ENCODE measurements around the gene SMPD2. TPM values are rescaled to one million over a fixed set of nuclear protein-coding genes. Genes with fewer than 3 reads are reported as not detected.

SMPD2 gene
- total and polyA plus RNA-seq, 8 donors, result 7.1 to 17.0 (median 9.7) TPM

- FAIRE-seq (no peak), ATAC-seq (peak; percentile 78 to 84 (median 83)), DNase-seq (peak; percentile 56 to 81 (median 68))
- peak in 3 of 4 donors; percentile 11 to 23 (median 21) for TF ChIP-seq CTCF (IDR thresholded peaks at IDR 0.05)
- Histone ChIP-seq H3K4me3 (peak within 1 kb of the TSS; percentile 53 to 78 (median 73)), H3K4me1 (peaks cover 0 to 3% (median 0%) of the 10 kb centered on the region in 3 donors), H3K27ac (peak within 1 kb of the TSS in 2 of 4 donors; percentile 62 to 68), H3K36me3 (no peaks in the 10 kb centered on the region), H3K27me3 (no peaks in the 10 kb centered on the region), H3K9me3 (no peaks in the 10 kb centered on the region)
- WGBS, 2 donors, result 0 to 1% methylated on average over 37 to 70 of the region's 70 CpGs
- intact Hi-C loops (cut with DNase I), result no loop called here
Measured at GRCh38 chr6:109455437-109456110, 15.1 kb downstream of the SMPD2 start, which contains the start of gene MICAL1. MICAL1 (minus strand) TSS chr6:109455772; CDS start chr6:109454196, 1,576 bp downstream.

DNA sequence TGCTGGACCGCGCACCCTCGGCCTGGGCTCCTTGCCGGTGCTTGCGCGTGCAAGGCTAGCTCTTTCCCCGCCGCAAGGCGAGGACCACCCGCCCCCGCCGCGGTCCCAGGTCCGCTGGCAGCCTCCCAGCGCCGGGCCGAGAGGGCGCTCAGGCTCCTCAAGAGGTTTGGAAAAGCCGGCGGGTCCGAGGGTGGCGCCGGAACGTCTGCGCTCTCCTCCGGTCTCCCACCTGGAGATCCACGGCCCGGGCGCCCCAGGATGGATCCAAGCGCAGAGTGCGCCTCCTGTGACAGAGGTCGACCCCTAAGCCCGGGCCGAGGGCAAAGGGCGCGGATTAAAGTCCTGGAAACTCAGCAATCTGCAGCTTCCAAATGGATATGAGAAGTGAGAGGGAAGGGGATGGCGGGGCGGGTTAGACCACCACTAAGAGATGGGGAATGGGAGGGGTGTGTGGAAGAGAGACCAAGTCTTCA lies 15.6 kb downstream of the SMPD2 start:
- Histone ChIP-seq H3K4me3 (peak overlapping the region; percentile 53 to 78 (median 73)), H3K36me3 (no peaks in the 10 kb centered on the region), H3K9me3 (no peaks in the 10 kb centered on the region), H3K27me3 (no peaks in the 10 kb centered on the region), H3K27ac (peak overlapping the region in 1 of 4 donors; percentile 62), H3K4me1 (peaks cover 0 to 3% (median 0%) of the 10 kb centered on the region in 3 donors)
- 12 to 17% methylated on average over 30 to 38 of the region's 38 CpGs for WGBS, 2 donors
- intact Hi-C loops (cut with DNase I), result no loop called here
- DNase-seq (peak in 1 of 6 donors; percentile 83), FAIRE-seq (no peak), ATAC-seq (peak in 2 of 4 donors; percentile 5 to 10)
- TF ChIP-seq CTCF (IDR thresholded peaks at IDR 0.05), result no peak

- no peak for FAIRE-seq
- TF ChIP-seq CTCF (IDR thresholded peaks at IDR 0.05), result no peak
- 69 to 73% methylated on average over 16 of the region's 16 CpGs for WGBS, 2 donors
- Histone ChIP-seq H3K4me1 (peaks cover 0 to 3% (median 0%) of the 10 kb centered on the region in 3 donors), H3K36me3 (no peaks in the 10 kb centered on the region), H3K27ac (no peak overlapping the region), H3K27me3 (no peaks in the 10 kb centered on the region), H3K4me3 (peak overlapping the region in 1 of 4 donors; percentile 73), H3K9me3 (no peaks in the 10 kb centered on the region)
- ATAC-seq, result peak in 1 of 4 donors; percentile 1
- intact Hi-C loops (cut with DNase I), result no loop called here
- no peak for DNase-seq
Measured at GRCh38 chr6:109456710-109457561, 16.4 kb downstream of the SMPD2 start.

GRCh38 chr6:109457562-109457996 lies 17.1 kb downstream of the SMPD2 start:
- WGBS, 2 donors, result 68 to 73% methylated on average over 6 of the region's 6 CpGs
- ATAC-seq, result no peak
- Histone ChIP-seq H3K27ac (no peak overlapping the region), H3K27me3 (no peaks in the 10 kb centered on the region), H3K4me3 (no peak overlapping the region), H3K4me1 (peaks cover 0 to 3% (median 0%) of the 10 kb centered on the region in 3 donors), H3K36me3 (no peaks in the 10 kb centered on the region), H3K9me3 (no peaks in the 10 kb centered on the region)
- no peak for FAIRE-seq
- TF ChIP-seq CTCF (IDR thresholded peaks at IDR 0.05), result no peak
- intact Hi-C loops (cut with DNase I), result no loop called here
- DNase-seq, result no peak

Measured in pancreas (tissue), 10 donors.